HG03521 (cell line): Measurements from ENCODE around the gene KIF20B.
"Not testable (repeated sequence)": the region's sequence is repeated elsewhere in the genome, so short reads cannot be mapped to it uniquely, and the experiment has no call there.

Source experiments
- ATAC-seq: cut with Tn5 transposase; IDR thresholded peaks from one replicate; pipeline ENCODE4 v1.9.1; 2021; ENCODE audit warnings: mild to moderate bottlenecking, moderate library complexity; ENCODE audit not compliant: unreplicated experiment

Gene KIF20B

GRCh38 chr10:89690027-89690426, 11.4 kb upstream of the KIF20B start:
- no peak for ATAC-seq

DNA sequence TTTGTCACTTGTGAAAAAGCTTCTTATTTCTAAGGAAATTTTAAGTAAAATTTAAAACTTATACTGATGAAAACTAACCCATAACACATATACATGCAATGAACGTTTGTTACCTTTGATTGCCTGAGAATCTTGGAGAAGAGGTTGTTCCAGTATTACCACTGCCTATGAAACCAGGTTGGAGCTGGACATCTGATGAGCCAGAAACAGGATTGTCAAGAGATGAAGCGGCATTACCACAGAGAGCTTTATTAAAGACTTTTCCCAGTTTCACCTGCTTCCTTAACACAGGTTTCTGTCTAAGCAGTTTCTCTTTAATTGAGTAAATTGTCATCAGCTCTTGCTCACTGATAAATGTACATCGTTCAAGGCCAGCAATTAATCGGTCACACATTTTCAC, 9.0 kb upstream of the KIF20B start:
- no peak for ATAC-seq

- no peak for ATAC-seq
Measured at GRCh38 chr10:89693176-89693575, 8.2 kb upstream of the KIF20B start.

GRCh38 chr10:89695307-89695706, 6.1 kb upstream of the KIF20B start:
- ATAC-seq: no peak

- ATAC-seq: no peak
Measured at GRCh38 chr10:89697946-89698345, 3.4 kb upstream of the KIF20B start.

DNA sequence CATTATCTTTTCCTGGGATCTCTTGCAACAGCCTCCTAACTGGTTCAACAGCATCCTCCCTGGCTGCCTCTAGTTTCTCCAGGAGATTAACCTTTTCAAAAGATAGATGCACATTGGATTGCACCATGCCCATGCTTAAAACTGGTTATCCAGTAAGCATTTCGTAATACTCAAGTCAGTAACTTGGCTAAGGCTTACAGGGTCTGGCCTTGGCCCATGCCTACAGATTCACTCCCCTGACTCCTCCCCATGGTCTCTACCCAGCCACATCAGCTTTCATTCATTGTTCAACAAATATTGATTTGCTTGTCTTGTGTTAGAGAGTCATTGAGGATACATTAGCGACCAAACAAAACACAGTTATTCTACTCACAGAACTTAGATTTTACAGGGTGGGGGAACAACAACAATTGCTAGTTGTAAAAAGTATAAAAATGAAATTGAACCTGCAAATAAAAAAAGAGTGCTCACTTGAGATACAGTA, 1.8 kb upstream of the KIF20B start:
- ATAC-seq: no peak

- ATAC-seq: no peak
Measured at GRCh38 chr10:89700923-89701241, 508 bp upstream of the KIF20B start.

DNA sequence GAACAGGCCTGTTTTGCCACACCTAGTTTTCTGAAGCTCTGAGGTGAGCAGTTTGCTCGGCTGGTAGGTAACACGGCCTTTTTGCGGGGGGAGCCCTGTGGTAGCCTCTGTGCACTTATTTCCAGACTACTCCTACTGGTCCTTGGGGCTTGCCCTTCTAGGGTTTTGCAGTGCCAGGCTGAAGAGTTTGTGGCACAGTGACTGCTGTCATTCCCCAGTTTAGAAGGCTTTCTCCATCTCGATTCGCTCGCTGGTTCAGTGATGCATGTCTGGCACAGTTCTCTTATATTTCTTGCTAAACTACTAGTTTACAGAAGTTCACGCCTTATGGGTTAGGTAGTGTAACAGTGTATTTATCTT, 711 bp downstream of the KIF20B start:
- ATAC-seq: no peak

DNA sequence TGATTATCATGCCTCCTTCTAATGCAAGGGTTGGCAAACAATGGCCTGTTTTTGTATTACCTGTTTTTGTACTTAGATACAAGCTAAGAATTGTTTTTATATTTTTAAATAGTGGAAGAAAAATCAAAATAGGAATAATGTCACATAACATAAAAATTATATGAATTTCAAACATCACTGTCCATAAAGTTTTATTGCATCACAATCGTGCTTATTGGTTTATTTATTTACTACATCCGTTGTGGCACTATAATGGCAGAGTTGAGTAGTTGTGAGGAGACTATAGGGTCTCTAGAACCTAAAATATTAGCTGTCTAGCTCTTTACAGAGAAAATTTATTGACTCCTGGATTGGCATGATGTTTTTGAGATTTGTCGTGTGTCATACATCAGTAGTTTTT, 4.1 kb downstream of the KIF20B start:
- no peak for ATAC-seq

DNA sequence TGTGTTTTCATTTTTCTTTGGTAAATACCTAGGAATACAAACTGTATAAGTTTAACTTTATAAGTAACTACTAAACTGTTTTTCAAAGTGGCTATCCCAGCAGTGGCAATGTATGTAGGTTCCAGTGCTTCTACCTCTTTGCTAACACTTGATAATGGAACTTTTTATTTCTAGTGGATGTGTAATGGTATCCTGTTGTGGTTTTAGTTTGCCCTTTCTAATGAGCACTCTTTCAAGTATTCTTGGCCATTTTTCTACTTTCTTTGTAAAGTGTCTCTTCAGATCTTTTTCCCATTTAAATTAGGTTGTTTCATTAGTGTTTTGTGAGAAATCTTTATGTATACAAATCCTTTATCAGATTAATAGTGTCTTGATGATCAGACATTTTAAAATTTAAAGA, 4.6 kb downstream of the KIF20B start:
- ATAC-seq: no peak

DNA sequence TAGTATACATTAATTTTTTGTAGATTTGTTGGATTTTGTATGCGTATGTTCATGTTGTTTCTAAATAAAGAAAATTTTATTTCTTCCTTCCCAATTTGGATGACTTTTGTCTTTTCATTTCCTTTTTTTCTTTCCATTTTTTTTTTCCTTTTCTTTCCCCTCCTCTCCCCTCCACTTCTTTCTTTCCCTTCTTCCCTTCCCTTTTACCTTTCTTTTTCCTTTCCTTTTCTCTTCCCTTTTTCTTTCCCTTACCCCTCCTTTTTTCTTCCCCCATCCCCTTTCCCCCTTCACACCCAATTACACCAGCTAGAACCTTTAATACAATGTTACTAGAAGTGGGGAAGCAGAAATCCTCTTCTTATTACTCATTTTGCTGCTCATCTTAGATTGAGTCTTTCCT, 6.0 kb downstream of the KIF20B start:
- no peak for ATAC-seq

GRCh38 chr10:89710753-89711152, 9.4 kb downstream of the KIF20B start:
- ATAC-seq: no peak

DNA sequence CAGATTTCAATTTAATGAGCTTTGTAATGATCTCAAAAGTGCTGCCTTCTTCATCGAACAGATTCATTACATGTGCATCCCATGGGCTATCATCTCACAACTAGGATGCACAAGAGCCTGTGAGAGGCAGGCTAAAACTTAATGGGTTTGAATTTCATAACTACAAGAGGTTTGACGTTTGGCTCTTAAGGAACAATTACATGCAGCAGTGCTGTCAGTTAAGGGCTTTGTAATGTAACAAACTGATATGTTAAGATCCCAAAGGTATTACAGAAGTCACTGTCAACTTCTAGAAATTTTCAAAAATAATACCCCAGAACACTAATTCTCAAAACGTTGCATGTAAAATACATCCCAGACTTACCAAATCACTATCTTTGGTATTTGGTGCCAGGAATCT, 33.2 kb downstream of the KIF20B start:
- no peak for ATAC-seq

DNA sequence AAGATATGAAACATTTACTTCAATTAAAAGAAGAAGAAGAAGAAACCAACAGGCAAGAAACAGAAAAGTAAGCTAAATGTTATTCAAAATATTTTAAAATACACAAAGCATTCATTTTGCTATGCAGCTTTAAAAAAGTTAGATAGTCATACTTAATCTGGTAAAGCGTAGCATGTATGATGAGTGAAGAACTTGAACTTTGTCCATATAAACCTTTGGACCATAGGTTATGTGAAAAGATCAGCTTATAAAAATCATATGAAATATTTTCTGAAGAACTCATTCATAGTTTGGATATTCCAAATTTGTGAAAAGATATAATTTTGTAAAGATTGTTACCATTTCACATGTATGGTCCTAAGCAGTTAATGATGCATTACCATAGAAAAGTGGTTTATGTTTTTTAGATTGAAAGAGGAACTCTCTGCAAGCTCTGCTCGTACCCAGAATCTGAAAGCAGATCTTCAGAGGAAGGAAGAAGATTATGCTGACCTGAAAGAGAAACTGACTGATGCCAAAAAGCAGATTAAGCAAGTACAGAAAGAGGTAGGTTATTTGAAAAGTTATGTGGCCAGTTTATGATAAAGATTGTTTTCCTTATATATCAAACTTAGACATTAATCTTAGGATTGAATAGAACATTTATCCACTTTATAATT, 37.3 kb downstream of the KIF20B start:
- ATAC-seq: peak; percentile 73

- ATAC-seq: no peak
Measured at GRCh38 chr10:89741126-89741762, 39.9 kb downstream of the KIF20B start.

DNA sequence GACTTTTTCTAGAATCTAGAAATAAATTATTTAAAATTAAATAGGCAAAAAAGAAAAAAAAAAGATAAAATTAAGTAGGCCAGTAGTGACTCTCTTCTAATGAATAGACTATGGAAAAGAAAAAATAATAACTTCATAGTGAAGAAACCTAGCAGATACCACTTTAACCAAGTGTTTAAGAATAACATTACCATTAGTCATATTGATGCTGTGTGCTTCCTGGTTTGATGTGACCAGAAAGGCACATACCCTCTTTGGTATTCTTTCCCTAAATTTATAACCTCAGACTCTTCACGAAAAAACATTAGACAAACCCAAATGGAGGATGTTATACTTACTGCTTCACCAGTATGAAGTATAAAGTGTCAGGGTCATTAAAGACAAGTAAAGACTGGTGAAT, 42.6 kb downstream of the KIF20B start:
- no peak for ATAC-seq

GRCh38 chr10:89745903-89746302, 44.5 kb downstream of the KIF20B start:
- no peak for ATAC-seq

GRCh38 chr10:89750441-89750840, 49.1 kb downstream of the KIF20B start:
- no peak for ATAC-seq

DNA sequence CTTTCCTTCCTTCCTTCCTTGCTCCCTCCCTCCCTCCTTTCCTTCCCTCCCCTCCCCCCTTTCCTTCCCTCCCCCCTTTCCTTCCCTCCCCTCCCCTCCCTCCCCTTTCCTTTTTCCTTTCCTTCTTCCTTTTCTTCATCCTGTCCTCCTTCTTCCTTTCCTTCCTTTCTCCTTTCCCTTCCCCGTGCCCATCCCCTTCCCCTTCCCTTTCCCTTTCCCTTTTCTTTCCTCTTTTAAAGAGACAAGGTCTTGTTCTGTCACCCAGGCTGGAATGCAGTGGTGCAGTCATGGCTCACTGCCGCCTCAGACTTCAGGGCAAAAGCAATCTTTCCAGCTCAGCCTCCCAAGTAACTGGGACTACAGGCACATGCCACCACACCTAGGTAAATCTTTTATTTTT, 54.0 kb downstream of the KIF20B start:
- ATAC-seq: no peak

GRCh38 chr10:89759531-89759930, 58.1 kb downstream of the KIF20B start:
- no peak for ATAC-seq

- not testable (repeated sequence) for ATAC-seq
Measured at GRCh38 chr10:89763671-89764070, 62.3 kb downstream of the KIF20B start.

DNA sequence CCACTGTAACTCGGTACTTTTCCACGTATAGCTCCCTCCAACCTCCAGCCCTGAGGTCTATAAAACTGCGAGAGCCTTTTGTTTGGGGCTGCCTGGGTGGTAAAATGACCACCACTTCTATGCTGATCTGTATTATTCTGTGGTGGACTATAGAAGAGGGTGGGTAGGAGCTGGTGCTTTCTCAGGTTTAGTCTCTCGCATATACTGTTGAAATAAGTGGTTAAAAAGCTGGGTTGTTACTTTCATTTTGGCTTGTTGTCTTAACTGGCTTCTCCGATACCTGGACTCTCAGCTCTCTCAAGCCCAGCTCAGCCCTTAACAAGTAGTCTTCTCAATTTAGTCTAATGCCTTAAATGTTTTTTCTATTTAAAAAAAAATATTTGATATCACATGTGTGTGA, 70.3 kb downstream of the KIF20B start:
- no peak for ATAC-seq

GRCh38 chr10:89773081-89773480, 71.7 kb downstream of the KIF20B start:
- ATAC-seq: no peak
